ENCODE data around the gene MRM2. TPM values are rescaled to one million over a fixed set of nuclear protein-coding genes. Genes with fewer than 3 reads are reported as not detected.

MRM2 gene
- total RNA-seq (2021) (33.6 to 38.9 TPM (median 34.7 TPM) in 3 replicates), Bru-seq, nascent RNA (percentile 90 among the genes with signal in this experiment)
- long read RNA-seq, experiment 1, transcript MRM2-201 (3 exons, 1,601 nt): major isoform, 84 of 212 reads
- long read RNA-seq, experiment 1, transcript MRM2-205 (4 exons, 2,511 nt): minor isoform, 10 of 212 reads
- long read RNA-seq, experiment 1, transcript MRM2-204 (3 exons, 1,819 nt): minor isoform, 22 of 212 reads
- long read RNA-seq, experiment 1, partial matches to known transcripts: 37 of 212 reads
- long read RNA-seq, experiment 1, other reads (novel, unspliced or antisense): 59 of 212 reads
- long read RNA-seq, experiment 2, transcript MRM2-201 (3 exons, 1,601 nt): major isoform, 16 of 50 reads
- long read RNA-seq, experiment 2, partial matches to known transcripts: 18 of 50 reads
- long read RNA-seq, experiment 2, other reads (novel, unspliced or antisense): 15 of 50 reads
- long read RNA-seq, experiment 3, transcript MRM2-201 (3 exons, 1,601 nt): major isoform, 122 of 201 reads
- long read RNA-seq, experiment 3, transcript MRM2-204 (3 exons, 1,819 nt): minor isoform, 7 of 201 reads
- long read RNA-seq, experiment 3, partial matches to known transcripts: 13 of 201 reads
- long read RNA-seq, experiment 3, other reads (novel, unspliced or antisense): 59 of 201 reads

- Mint-ChIP-seq H3K4me1 (peaks cover 13% of the 10 kb centered on the region), H3K27me3 (ENCODE audit: low read depth) (no peaks in the 10 kb centered on the region), H3K4me3 (peak within 1 kb of the TSS; percentile 87), H3K9me3 (no peaks in the 10 kb centered on the region), H3K27ac (peak within 1 kb of the TSS; percentile 75; the same call in 1 of the 2 replicates), H3K36me3 (peaks cover 31% of the 10 kb centered on the region)
- POLR2A ChIA-PET: interaction anchor here (1.0 kb wide), 1 partner anchor 9 kb away, joined by 8 read pairs; the partner anchor contains the start of gene MAD1L1
- CTCF ChIA-PET: interaction anchor here (0.5 to 1.8 kb wide), 7 partner anchors 9 to 108 kb away, joined by 3 to 7 read pairs (median 3); partner anchors contain the start of gene MAD1L1
- DNase-seq (ENCODE audit: low spot score) (peak; percentile 87), ATAC-seq (peak; percentile 79)
- TF ChIP-seq KAT7 (CRISPR knock-in tag; IDR thresholded peaks at IDR 0.05; ENCODE audit: borderline replicate concordance) (0 out of 2 replicates have a peak, but pooled peaks have one; percentile 53), ESRRA (CRISPR knock-in tag; IDR thresholded peaks at IDR 0.05; ENCODE audit: borderline replicate concordance) (no peak), CDX4 (CRISPR knock-in tag; IDR thresholded peaks at IDR 0.05; ENCODE audit: borderline replicate concordance) (no peak), ERG (CRISPR knock-in tag; IDR thresholded peaks at IDR 0.05) (no peak), SP1 (CRISPR knock-in tag; conservative IDR thresholded peaks at IDR 0.05) (peak; percentile 97), ATF6 (CRISPR knock-in tag; IDR thresholded peaks at IDR 0.05) (no peak), ZNF232 (CRISPR knock-in tag; IDR thresholded peaks at IDR 0.05) (peak; percentile 92), ETV6 (CRISPR knock-in tag; IDR thresholded peaks at IDR 0.05) (peak; percentile 93; the same call in 1 of the 2 replicates), IRF2 (CRISPR knock-in tag; IDR thresholded peaks at IDR 0.05; ENCODE audit: borderline replicate concordance, low read depth) (no peak), FOXP1 (CRISPR knock-in tag; IDR thresholded peaks at IDR 0.05; ENCODE audit: borderline replicate concordance) (peak; percentile 93), AFF4 (CRISPR knock-in tag; IDR thresholded peaks at IDR 0.05; ENCODE audit: borderline replicate concordance) (no peak), ZNF423 (CRISPR knock-in tag; IDR thresholded peaks at IDR 0.05) (no peak), SMAD4 (CRISPR knock-in tag; IDR thresholded peaks at IDR 0.05) (no peak), ZMAT4 (CRISPR knock-in tag; IDR thresholded peaks at IDR 0.05) (no peak), OVOL2 (CRISPR knock-in tag; IDR thresholded peaks at IDR 0.05; ENCODE audit: borderline replicate concordance) (no peak), E2F5 (CRISPR knock-in tag; IDR thresholded peaks at IDR 0.05) (peak; percentile 96), ZSCAN18 (CRISPR knock-in tag; IDR thresholded peaks at IDR 0.05) (no peak), USF1 (CRISPR knock-in tag; IDR thresholded peaks at IDR 0.05) (peak; percentile 35; the same call in 1 of the 2 replicates), SMAD3 (CRISPR knock-in tag; IDR thresholded peaks at IDR 0.05; ENCODE audit: borderline replicate concordance) (no peak; the same call in 1 of the 2 replicates)
Measured at GRCh38 chr7:2241580-2242540, at the start of gene MRM2, which contains the start of gene NUDT1. TSS of gene MRM2 (minus strand) at chr7:2242205. CDS start at chr7:2242169, 36 bp downstream. TSS of gene NUDT1 (plus strand) at chr7:2242226. CDS start at chr7:2244575, 2,349 bp downstream.

All from WTC11 (cell line).